Left colon (tissue), 2 donors: ENCODE results near the gene GNG8. TPM values are rescaled to one million over a fixed set of nuclear protein-coding genes. Genes with fewer than 3 reads are reported as not detected.

Experiments
- ATAC-seq: fragments of 200-7000 bp; cut with Tn5 transposase; one replicate; pipeline ENCODE4 v1.9.1; 2020; ENCODE audit warnings: mild to moderate bottlenecking, moderate library complexity
- DNase-seq, 2 donors: peaks; one replicate each; pipeline ENCODE4 v3.0.0-alpha.2; 2020
- intact Hi-C, 2 donors: fragments of 100-400 bp; cut with DNase I in 1 of 2; cut with micrococcal nuclease in 1 of 2; formaldehyde crosslinking; loops; one replicate each; pipeline versions ENCODE4 v1.11.2 to v1.14.0; 2022; cut with DNase I, micrococcal nuclease
- total RNA-seq, 2 donors: library from RNA; stranded (reverse); fragmentation: NEBNext Ultra II Directional; extraction: Animal tissue kit (Norgen Biotek cat#: 25700); gene quantifications; one replicate each; pipeline ENCODE4 v1.2.1, GENCODE V29; 2021
- donor health status: DM: no; HTN: no; CAD: no.
- donor health status: DM: yes; HTN: yes; CAD: no.

GNG8 gene
- total RNA-seq, 2 donors from 2014 or later: not detected

GRCh38 chr19:46608178-46608577 lies 27.8 kb downstream of the GNG8 start:
- intact Hi-C loops: no loop called here
- no peak for DNase-seq
- no peak for ATAC-seq

GRCh38 chr19:46607448-46607841 lies 28.6 kb downstream of the GNG8 start:
- intact Hi-C loops: no loop called here
- DNase-seq (no peak), ATAC-seq (no peak)

GRCh38 chr19:46606681-46607447 lies 29.1 kb downstream of the GNG8 start:
- intact Hi-C loops: no loop called here
- ATAC-seq: no peak
- no peak for DNase-seq

GRCh38 chr19:46606019-46606418 lies 30.0 kb downstream of the GNG8 start:
- ATAC-seq (no peak), DNase-seq (no peak)
- intact Hi-C loops: no loop called here

GRCh38 chr19:46605356-46605821 lies 30.6 kb downstream of the GNG8 start:
- no peak for DNase-seq
- intact Hi-C loops: no loop called here
- no peak for ATAC-seq

GRCh38 chr19:46604781-46605355 lies 31.1 kb downstream of the GNG8 start:
- ATAC-seq: no peak
- DNase-seq: no peak
- intact Hi-C loops: no loop called here

GRCh38 chr19:46603752-46604231 lies 32.2 kb downstream of the GNG8 start:
- DNase-seq: no peak
- no peak for ATAC-seq
- intact Hi-C loops: no loop called here

GRCh38 chr19:46603195-46603637 lies 32.8 kb downstream of the GNG8 start:
- intact Hi-C loops: no loop called here
- ATAC-seq (peak; percentile 57), DNase-seq (peak; percentile 79 to 89)

GRCh38 chr19:46602392-46603194 lies 33.4 kb downstream of the GNG8 start:
- ATAC-seq (peak; percentile 8), DNase-seq (no peak)
- intact Hi-C loops: no loop called here

GRCh38 chr19:46601318-46602224 lies 34.4 kb downstream of the GNG8 start, which contains the start of gene CALM3:
Gene CALM3 (plus strand): TSS chr19:46601330. CDS start chr19:46601435, 105 bp downstream.
- intact Hi-C loops: no loop called here
- ATAC-seq (no peak), DNase-seq (no peak)

- peak; percentile 78 for ATAC-seq
- intact Hi-C loops: no loop called here
- DNase-seq: peak; percentile 96 to 99
Observed at GRCh38 chr19:46600384-46601317, 35.4 kb downstream of the GNG8 start.

GRCh38 chr19:46599716-46600373 lies 36.2 kb downstream of the GNG8 start:
- intact Hi-C loops: no loop called here
- ATAC-seq: no peak
- DNase-seq: no peak

GRCh38 chr19:46598372-46598917 lies 37.6 kb downstream of the GNG8 start:
- ATAC-seq (no peak), DNase-seq (no peak)
- intact Hi-C loops: no loop called here

GRCh38 chr19:46596008-46596407 lies 40.0 kb downstream of the GNG8 start:
- ATAC-seq: no peak
- intact Hi-C loops: no loop called here
- DNase-seq: no peak

GRCh38 chr19:46591870-46592269 lies 44.1 kb downstream of the GNG8 start:
- no peak for ATAC-seq
- no peak for DNase-seq
- intact Hi-C loops: no loop called here

GRCh38 chr19:46591254-46591653 lies 44.7 kb downstream of the GNG8 start:
- no peak for DNase-seq
- ATAC-seq: no peak
- intact Hi-C loops: no loop called here

- ATAC-seq: no peak
- no peak for DNase-seq
- intact Hi-C loops: no loop called here
Observed at GRCh38 chr19:46587861-46588260, 48.1 kb downstream of the GNG8 start.
